ENCODE data around the gene FIBP. TPM values are rescaled to one million over a fixed set of nuclear protein-coding genes. Genes with fewer than 3 reads are reported as not detected.

The FIBP gene
- polyA plus RNA-seq, 4 donors = 57.6 to 131 (median 86.9) TPM

DNA sequence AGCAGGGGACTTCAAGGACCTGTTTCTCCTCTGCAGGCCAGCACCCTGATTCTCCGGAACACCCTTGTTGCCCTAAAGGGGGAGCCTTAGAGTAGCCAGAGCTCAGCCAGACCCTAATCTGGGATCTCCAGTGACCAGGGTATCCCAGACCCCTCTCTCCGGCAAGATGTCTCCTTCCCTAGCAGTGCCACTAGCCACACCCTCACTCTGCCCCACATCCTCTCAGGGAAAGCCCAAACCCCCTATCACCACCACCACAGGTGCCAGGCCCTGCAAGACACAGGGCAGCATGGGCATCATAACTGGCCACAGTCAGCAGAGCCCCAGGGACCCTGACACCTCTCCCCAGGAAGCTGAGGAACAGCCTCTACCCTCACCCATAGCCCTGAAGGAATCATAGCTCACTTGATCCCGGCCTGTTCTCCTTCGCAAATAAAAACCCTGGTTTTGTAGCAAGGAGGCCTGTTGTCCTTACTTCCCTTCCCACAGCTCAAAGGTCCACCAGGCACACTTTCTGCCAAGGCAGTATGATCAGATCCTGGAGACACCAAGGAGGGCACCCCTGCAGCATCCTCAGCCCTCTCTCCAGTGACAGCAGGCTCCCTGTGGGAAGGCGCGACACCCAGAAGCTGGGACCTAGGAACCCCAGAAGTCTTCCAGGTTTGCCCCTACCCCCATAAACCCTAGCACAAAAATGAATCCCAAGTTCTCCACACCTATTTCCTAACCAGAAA is 34.9 kb downstream of the FIBP start:
- DNase-seq (peak; percentile 25 to 57), FAIRE-seq (no peak)
- Histone ChIP-seq H3K27me3 (ENCODE audit: control insufficient read depth in 3 of 3, insufficient read depth in 3 of 3, low read length in 3 of 3) (no peaks in the 10 kb centered on the region), H3K4me3 (ENCODE audit: low read depth in 1 of 3, low read length in 3 of 3) (peak overlapping the region in 1 of 3 donors; percentile 3), H3K27ac (ENCODE audit: low read depth in 1 of 3, low read length in 2 of 3) (peak overlapping the region; percentile 89 to 95 (median 93)), H3K36me3 (ENCODE audit: control insufficient read depth in 3 of 3, insufficient read depth in 2 of 3, low read depth in 1 of 3, low read length in 3 of 3) (peaks cover 11 to 75% (median 28%) of the 10 kb centered on the region in 3 donors), H3K4me1 (ENCODE audit: control insufficient read depth in 3 of 3, insufficient read depth in 2 of 3, low read depth in 1 of 3, low read length in 2 of 3) (peaks cover 0 to 71% (median 9%) of the 10 kb centered on the region in 3 donors), H3K9me3 (ENCODE audit: control insufficient read depth in 2 of 2, insufficient read depth in 1 of 2, low read depth in 1 of 2, low read length in 1 of 2) (peaks cover 0 to 9% of the 10 kb centered on the region in 2 donors)
- 30 to 66% (median 33%) methylated on average over 6 of the region's 6 CpGs for WGBS, 3 donors

DNA sequence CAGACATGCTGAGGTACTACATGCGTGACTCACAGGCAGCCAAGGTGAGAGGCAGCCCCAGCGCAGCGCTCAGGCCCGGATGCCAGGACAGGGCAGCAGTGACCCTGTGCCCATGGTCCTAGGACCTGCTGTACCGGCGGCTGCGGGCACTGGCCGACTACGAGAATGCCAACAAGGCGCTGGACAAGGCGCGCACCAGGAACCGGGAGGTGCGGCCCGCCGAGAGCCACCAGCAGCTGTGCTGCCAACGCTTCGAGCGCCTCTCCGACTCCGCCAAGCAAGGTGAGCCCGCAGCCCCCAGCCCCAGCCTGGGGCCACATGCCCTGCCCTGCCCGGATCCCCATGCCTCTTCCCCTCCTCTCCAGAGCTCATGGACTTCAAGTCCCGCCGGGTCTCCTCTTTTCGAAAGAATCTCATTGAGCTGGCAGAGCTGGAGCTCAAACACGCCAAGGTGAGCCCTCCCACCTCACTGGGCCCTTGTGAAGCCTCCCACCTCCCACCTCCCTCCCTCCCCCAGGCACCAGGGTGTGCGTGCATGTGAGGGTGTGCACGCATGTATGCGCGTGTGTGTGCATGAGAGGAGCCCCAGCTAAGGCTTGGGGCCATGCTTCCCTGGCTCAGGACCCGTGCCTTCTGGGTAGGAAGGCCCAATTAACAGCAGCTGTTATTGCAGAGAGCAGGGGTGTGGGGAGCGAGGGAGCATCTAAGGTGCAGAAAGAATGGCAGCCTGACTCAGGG is 35.6 kb downstream of the FIBP start:
- 47 to 84% (median 51%) methylated on average over 31 to 33 of the region's 33 CpGs for WGBS, 3 donors
- peak in 1 of 2 donors; percentile 33 for DNase-seq
- Histone ChIP-seq H3K4me3 (ENCODE audit: low read depth in 1 of 3, low read length in 3 of 3) (peak overlapping the region in 1 of 3 donors; percentile 11), H3K9me3 (ENCODE audit: control insufficient read depth in 2 of 2, insufficient read depth in 1 of 2, low read depth in 1 of 2, low read length in 1 of 2) (peaks cover 0 to 9% of the 10 kb centered on the region in 2 donors), H3K27me3 (ENCODE audit: control insufficient read depth in 3 of 3, insufficient read depth in 3 of 3, low read length in 3 of 3) (no peaks in the 10 kb centered on the region), H3K36me3 (ENCODE audit: control insufficient read depth in 3 of 3, insufficient read depth in 2 of 3, low read depth in 1 of 3, low read length in 3 of 3) (peaks cover 11 to 75% (median 28%) of the 10 kb centered on the region in 3 donors), H3K27ac (ENCODE audit: low read depth in 1 of 3, low read length in 2 of 3) (peak overlapping the region; percentile 89 to 95 (median 93)), H3K4me1 (ENCODE audit: control insufficient read depth in 3 of 3, insufficient read depth in 2 of 3, low read depth in 1 of 3, low read length in 2 of 3) (peaks cover 0 to 70% (median 9%) of the 10 kb centered on the region in 3 donors)
- FAIRE-seq = no peak

DNA sequence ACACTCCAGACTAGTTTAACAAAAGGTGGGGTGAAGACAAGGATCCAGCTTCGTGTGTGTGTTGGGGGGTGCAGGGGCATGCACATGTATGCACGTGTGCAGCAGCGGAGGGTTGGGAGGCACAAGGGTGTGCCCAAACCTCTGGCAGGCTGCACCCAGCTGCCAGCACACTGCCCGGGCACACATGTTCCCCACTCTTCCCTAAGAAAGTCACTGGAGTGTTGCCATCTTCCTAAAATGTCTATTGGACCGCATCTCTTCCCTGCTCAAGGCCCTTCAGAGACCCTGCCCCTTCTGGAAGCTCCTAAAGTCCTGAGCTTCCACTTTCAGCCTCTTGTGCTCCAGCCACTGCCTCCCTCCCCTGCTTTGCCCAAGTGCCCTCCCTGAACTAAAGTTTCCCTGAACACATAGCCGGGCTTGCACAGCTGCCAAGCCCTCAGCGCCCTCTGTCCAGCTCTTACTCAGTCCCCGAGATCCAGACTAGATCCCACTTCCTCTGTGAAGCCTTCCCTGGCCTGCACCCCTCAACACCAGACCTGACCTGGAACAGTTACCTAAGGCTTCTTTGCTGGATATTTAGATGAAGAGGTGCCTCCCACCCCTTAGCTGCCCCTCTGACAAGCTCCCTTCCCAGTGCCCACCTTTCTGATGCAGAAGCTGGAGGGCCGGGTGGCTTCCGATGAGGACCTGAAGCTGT is 36.3 kb downstream of the FIBP start:
- Histone ChIP-seq H3K4me1 (ENCODE audit: control insufficient read depth in 3 of 3, insufficient read depth in 2 of 3, low read depth in 1 of 3, low read length in 2 of 3) (peaks cover 0 to 70% (median 9%) of the 10 kb centered on the region in 3 donors), H3K4me3 (ENCODE audit: low read depth in 1 of 3, low read length in 3 of 3) (peak overlapping the region in 1 of 3 donors; percentile 11), H3K27ac (ENCODE audit: low read depth in 1 of 3, low read length in 2 of 3) (peak overlapping the region; percentile 8 to 95 (median 89)), H3K27me3 (ENCODE audit: control insufficient read depth in 3 of 3, insufficient read depth in 3 of 3, low read length in 3 of 3) (no peaks in the 10 kb centered on the region), H3K36me3 (ENCODE audit: control insufficient read depth in 3 of 3, insufficient read depth in 2 of 3, low read depth in 1 of 3, low read length in 3 of 3) (peaks cover 11 to 73% (median 28%) of the 10 kb centered on the region in 3 donors), H3K9me3 (ENCODE audit: control insufficient read depth in 2 of 2, insufficient read depth in 1 of 2, low read depth in 1 of 2, low read length in 1 of 2) (peaks cover 0 to 9% of the 10 kb centered on the region in 2 donors)
- WGBS, 3 donors = 41 to 77% (median 51%) methylated on average over 10 of the region's 10 CpGs
- no peak for FAIRE-seq
- DNase-seq = peak; percentile 11 to 34

DNA sequence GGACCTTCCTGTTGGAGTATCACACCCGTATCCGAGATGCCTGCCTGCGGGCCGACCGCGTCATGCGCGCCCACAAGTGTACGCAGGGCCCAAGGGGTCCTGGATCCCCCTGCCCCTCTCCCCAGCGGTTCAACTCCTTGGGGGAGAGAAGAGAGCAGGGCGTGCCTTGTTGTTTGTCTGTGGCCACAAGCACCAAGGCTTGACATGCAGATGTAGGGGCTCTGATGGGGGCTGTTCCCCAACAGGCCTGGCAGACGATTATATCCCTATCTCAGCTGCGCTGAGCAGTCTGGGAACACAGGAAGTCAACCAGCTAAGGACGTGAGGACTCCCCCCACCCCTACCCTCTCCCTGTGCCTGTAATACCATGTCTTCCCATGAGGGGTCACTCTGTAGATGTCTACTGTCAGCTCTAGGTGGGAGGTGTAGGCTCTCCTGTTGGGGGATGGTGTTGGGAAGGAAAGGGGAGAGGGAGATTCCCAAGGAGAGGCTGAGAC is 37.1 kb downstream of the FIBP start:
- no peaks in the 10 kb centered on the region for H3K27me3 ChIP-seq (ENCODE audit: control insufficient read depth in 3 of 3, insufficient read depth in 3 of 3, low read length in 3 of 3)
- H3K4me3 ChIP-seq (ENCODE audit: low read depth in 1 of 3, low read length in 3 of 3) = no peak overlapping the region
- 89 to 93% (median 89%) methylated on average over 14 of the region's 14 CpGs for WGBS, 3 donors
- H3K9me3 ChIP-seq (ENCODE audit: control insufficient read depth in 2 of 2, insufficient read depth in 1 of 2, low read depth in 1 of 2, low read length in 1 of 2) = peaks cover 0 to 9% of the 10 kb centered on the region in 2 donors
- H3K36me3 ChIP-seq (ENCODE audit: control insufficient read depth in 3 of 3, insufficient read depth in 2 of 3, low read depth in 1 of 3, low read length in 3 of 3) = peaks cover 11 to 66% (median 27%) of the 10 kb centered on the region in 3 donors
- DNase-seq (peak in 1 of 2 donors; percentile 47), FAIRE-seq (no peak)
- peaks cover 0 to 65% (median 9%) of the 10 kb centered on the region in 3 donors for H3K4me1 ChIP-seq (ENCODE audit: control insufficient read depth in 3 of 3, insufficient read depth in 2 of 3, low read depth in 1 of 3, low read length in 2 of 3)
- peak overlapping the region in 2 of 3 donors; percentile 9 to 15 for H3K27ac ChIP-seq (ENCODE audit: low read depth in 1 of 3, low read length in 2 of 3)

DNA sequence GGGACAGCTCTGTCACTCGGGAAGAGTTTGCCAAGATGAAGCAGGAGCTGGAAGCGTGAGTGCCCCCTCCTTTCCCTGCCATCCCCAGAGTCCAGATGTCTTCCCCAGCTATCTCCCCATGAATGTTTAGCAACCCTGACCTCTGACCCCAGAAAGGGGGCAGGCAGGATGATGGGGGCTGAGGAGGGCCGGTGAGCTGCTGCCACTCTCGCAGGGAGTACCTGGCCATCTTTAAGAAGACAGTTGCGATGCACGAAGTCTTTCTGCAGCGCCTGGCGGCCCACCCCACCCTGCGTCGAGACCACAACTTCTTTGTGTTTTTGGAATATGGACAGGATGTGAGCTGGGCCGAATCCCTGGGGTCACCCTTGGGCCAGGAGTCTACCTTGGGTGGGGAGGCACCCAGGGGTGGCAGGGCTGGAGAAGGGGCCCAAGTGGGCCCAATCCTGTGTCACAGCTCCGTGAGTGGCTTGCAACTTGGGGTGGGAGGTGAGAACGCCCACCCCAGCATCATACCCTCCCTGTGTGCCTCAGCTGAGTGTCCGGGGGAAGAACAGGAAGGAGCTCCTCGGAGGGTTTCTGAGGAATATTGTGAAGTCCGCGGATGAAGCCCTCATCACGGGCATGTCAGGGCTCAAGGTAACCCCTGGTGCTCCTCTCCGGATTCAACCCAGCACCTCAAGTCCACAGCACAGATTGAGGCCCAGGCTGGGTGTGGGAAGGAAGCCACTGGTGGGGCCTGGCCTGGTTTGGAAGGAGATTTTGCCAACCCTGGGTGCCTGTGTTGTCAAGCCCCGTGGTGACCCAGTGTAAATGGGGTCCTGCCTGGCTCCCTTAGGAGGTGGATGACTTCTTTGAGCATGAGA is 37.8 kb downstream of the FIBP start:
- Histone ChIP-seq H3K36me3 (ENCODE audit: control insufficient read depth in 3 of 3, insufficient read depth in 2 of 3, low read depth in 1 of 3, low read length in 3 of 3) (peaks cover 11 to 59% (median 20%) of the 10 kb centered on the region in 3 donors), H3K4me1 (ENCODE audit: control insufficient read depth in 3 of 3, insufficient read depth in 2 of 3, low read depth in 1 of 3, low read length in 2 of 3) (peaks cover 0 to 58% (median 9%) of the 10 kb centered on the region in 3 donors), H3K9me3 (ENCODE audit: control insufficient read depth in 2 of 2, insufficient read depth in 1 of 2, low read depth in 1 of 2, low read length in 1 of 2) (peaks cover 0 to 9% of the 10 kb centered on the region in 2 donors), H3K27ac (ENCODE audit: low read depth in 1 of 3, low read length in 2 of 3) (no peak overlapping the region), H3K4me3 (ENCODE audit: low read depth in 1 of 3, low read length in 3 of 3) (no peak overlapping the region), H3K27me3 (ENCODE audit: control insufficient read depth in 3 of 3, insufficient read depth in 3 of 3, low read length in 3 of 3) (no peaks in the 10 kb centered on the region)
- FAIRE-seq (no peak), DNase-seq (peak in 1 of 2 donors; percentile 21)
- WGBS, 3 donors = 79 to 85% (median 85%) methylated on average over 20 of the region's 20 CpGs

DNA sequence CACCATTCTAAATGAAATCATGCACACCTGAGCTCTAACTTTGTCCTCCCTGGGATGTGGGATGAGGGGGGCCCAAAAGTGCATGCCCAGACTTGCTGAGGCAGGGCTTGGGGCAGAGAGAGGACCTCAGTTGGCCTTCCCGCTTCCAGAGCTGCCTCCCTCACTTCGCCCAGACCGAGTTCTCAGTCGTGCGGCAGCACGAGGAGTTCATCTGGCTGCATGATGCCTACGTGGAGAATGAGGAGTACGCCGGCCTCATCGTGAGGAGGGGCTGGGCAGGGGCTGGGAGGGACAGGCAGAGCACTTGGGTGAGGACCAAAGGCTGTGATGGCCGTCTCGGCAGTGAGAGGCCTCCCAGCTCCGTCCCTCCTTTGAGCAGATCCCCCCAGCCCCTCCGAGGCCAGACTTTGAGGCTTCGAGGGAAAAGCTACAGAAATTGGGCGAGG is 38.5 kb downstream of the FIBP start:
- Histone ChIP-seq H3K9me3 (ENCODE audit: control insufficient read depth in 2 of 2, insufficient read depth in 1 of 2, low read depth in 1 of 2, low read length in 1 of 2) (peaks cover 0 to 9% of the 10 kb centered on the region in 2 donors), H3K27me3 (ENCODE audit: control insufficient read depth in 3 of 3, insufficient read depth in 3 of 3, low read length in 3 of 3) (no peaks in the 10 kb centered on the region), H3K4me1 (ENCODE audit: control insufficient read depth in 3 of 3, insufficient read depth in 2 of 3, low read depth in 1 of 3, low read length in 2 of 3) (peaks cover 0 to 52% (median 9%) of the 10 kb centered on the region in 3 donors), H3K27ac (ENCODE audit: low read depth in 1 of 3, low read length in 2 of 3) (no peak overlapping the region), H3K36me3 (ENCODE audit: control insufficient read depth in 3 of 3, insufficient read depth in 2 of 3, low read depth in 1 of 3, low read length in 3 of 3) (peaks cover 6 to 53% (median 14%) of the 10 kb centered on the region in 3 donors), H3K4me3 (ENCODE audit: low read depth in 1 of 3, low read length in 3 of 3) (no peak overlapping the region)
- WGBS, 3 donors = 65 to 80% (median 79%) methylated on average over 16 of the region's 16 CpGs
- no peak for DNase-seq
- FAIRE-seq = no peak

DNA sequence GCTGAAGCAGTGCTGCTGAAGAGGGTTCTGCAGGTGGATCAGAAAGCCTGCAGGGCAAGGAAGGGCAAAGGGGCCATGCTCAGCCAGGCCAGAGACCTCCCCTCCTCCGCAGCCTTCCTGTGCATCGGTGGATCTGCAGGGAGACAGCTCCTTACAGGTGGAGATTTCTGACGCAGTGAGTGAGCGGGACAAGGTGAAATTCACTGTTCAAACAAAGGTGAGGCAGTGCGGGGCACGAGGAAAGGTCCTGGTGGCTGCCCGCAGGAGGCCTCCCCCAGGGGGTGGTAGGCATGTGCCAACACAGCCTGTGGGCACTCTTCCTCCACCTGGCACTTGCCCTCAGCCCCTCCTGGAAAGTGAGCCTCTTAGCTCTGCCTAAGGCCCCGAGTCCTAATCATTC is 38.9 kb downstream of the FIBP start:
- Histone ChIP-seq H3K4me3 (ENCODE audit: low read depth in 1 of 3, low read length in 3 of 3) (no peak overlapping the region), H3K9me3 (ENCODE audit: control insufficient read depth in 2 of 2, insufficient read depth in 1 of 2, low read depth in 1 of 2, low read length in 1 of 2) (peaks cover 0 to 9% of the 10 kb centered on the region in 2 donors), H3K27me3 (ENCODE audit: control insufficient read depth in 3 of 3, insufficient read depth in 3 of 3, low read length in 3 of 3) (no peaks in the 10 kb centered on the region), H3K4me1 (ENCODE audit: control insufficient read depth in 3 of 3, insufficient read depth in 2 of 3, low read depth in 1 of 3, low read length in 2 of 3) (peaks cover 0 to 51% (median 9%) of the 10 kb centered on the region in 3 donors), H3K36me3 (ENCODE audit: control insufficient read depth in 3 of 3, insufficient read depth in 2 of 3, low read depth in 1 of 3, low read length in 3 of 3) (peaks cover 4 to 48% (median 14%) of the 10 kb centered on the region in 3 donors), H3K27ac (ENCODE audit: low read depth in 1 of 3, low read length in 2 of 3) (no peak overlapping the region)
- FAIRE-seq = no peak
- DNase-seq = peak in 1 of 2 donors; percentile 38
- WGBS, 3 donors = 50 to 72% (median 50%) methylated on average over 8 of the region's 8 CpGs
